ENCODE results near the gene ERBB4. TPM values are rescaled to one million over a fixed set of nuclear protein-coding genes. Genes with fewer than 3 reads are reported as not detected.

Gene ERBB4
- total RNA-seq, 2 experiments from 2014 or later = not detected

DNA sequence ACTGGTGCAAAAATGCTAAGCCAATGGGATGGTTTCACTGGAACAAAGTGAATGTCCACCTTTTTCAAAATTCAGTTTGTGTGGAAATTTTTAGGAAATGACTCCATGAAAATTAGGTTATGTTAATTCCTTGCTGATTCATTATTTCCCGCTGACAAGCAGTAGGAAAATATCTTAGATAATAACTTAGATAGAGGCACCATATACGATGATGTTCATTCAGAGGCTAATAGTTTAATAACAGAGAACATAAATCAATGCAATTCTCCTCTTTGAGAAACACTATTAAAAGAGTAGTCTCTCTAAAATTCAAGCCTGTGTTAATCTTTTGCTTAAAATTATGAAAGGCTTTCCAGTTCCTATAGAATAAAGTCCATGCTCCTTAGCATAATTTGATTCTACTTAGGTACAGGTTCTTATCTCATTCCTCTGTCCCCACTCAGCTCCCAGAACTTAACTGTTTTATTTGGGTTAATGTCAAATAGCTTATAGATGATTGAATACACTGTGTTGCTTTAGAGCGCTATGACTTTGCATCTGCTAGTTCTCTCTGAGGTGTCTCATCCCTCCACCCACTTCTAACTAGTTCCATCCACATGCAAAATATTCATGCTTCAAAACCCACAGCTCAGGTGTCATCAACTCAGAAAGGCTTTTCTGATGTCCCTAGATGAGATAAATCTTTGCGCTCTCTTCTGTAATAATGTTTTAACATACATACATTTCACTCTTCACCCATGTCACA lies 503.6 kb downstream of the ERBB4 start:
- POLR2A ChIA-PET = no interaction called here
- H3K9me3 Mint-ChIP-seq = peaks cover 3% of the 10 kb centered on the region
- no peak overlapping the region for H3K4me3 ChIP-seq (ENCODE audit: low read length)
- TF ChIP-seq CTCF (IDR thresholded peaks at IDR 0.05) = no peak
- H3K4me1 ChIP-seq (ENCODE audit: insufficient read depth, low read length) = no peaks in the 10 kb centered on the region
- no peak overlapping the region for H3K4me3 Mint-ChIP-seq
- H3K27ac ChIP-seq (ENCODE audit: low read depth in 1 of 2, low read length in 2 of 2) = no peak overlapping the region
- no peaks in the 10 kb centered on the region for H3K4me1 Mint-ChIP-seq (ENCODE audit: low read depth)
- H3K36me3 ChIP-seq (ENCODE audit: insufficient read depth, low read length) = no peaks in the 10 kb centered on the region
- DNase-seq (no peak), ATAC-seq (ENCODE audit: poor library complexity) (no peak)
- no peak overlapping the region for H3K27ac Mint-ChIP-seq
- H3K36me3 Mint-ChIP-seq (ENCODE audit: low read depth) = no peaks in the 10 kb centered on the region
- H3K27me3 Mint-ChIP-seq = no peaks in the 10 kb centered on the region
- intact Hi-C loops (cut with DNase I, micrococcal nuclease) = no loop called here
- H3K9me3 ChIP-seq (ENCODE audit: control insufficient read depth in 1 of 2, insufficient read depth in 1 of 2, low read length in 2 of 2) = peaks cover 0 to 4% of the 10 kb centered on the region in 2 experiments
- H3K27me3 ChIP-seq (ENCODE audit: control insufficient read depth in 1 of 2, insufficient read depth in 2 of 2, low read length in 2 of 2) = no peaks in the 10 kb centered on the region
- CTCF ChIA-PET = no interaction called here

DNA sequence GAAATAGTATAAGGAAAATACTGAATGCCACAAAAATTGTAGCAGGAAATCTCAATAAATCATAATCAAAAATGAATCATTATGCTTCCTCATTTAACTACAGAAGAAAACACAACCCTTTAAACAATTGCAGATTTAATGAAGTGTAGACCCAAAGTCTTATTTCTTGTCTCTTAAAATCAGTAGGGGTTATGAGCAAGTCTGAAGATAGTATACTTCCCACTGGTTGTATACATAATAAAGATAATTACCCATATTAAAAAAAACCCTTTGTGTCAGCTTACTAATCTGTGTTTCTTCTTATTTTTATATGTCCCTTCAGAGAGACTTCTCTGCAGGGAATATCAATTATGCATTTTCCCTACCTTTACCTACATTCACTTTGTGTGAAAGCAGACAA lies 504.7 kb downstream of the ERBB4 start:
- H3K27ac Mint-ChIP-seq = no peak overlapping the region
- POLR2A ChIA-PET = no interaction called here
- no peaks in the 10 kb centered on the region for H3K4me1 Mint-ChIP-seq (ENCODE audit: low read depth)
- Histone ChIP-seq H3K4me3 (ENCODE audit: low read length) (no peak overlapping the region), H3K4me1 (ENCODE audit: insufficient read depth, low read length) (no peaks in the 10 kb centered on the region), H3K9me3 (ENCODE audit: control insufficient read depth in 1 of 2, insufficient read depth in 1 of 2, low read length in 2 of 2) (peaks cover 0 to 4% of the 10 kb centered on the region in 2 experiments), H3K27me3 (ENCODE audit: control insufficient read depth in 1 of 2, insufficient read depth in 2 of 2, low read length in 2 of 2) (no peaks in the 10 kb centered on the region), H3K36me3 (ENCODE audit: insufficient read depth, low read length) (no peaks in the 10 kb centered on the region), H3K27ac (ENCODE audit: low read depth in 1 of 2, low read length in 2 of 2) (no peak overlapping the region)
- no peak overlapping the region for H3K4me3 Mint-ChIP-seq
- intact Hi-C loops (cut with DNase I, micrococcal nuclease) = no loop called here
- CTCF ChIA-PET = no interaction called here
- no peak for DNase-seq
- peaks cover 3% of the 10 kb centered on the region for H3K9me3 Mint-ChIP-seq
- no peaks in the 10 kb centered on the region for H3K36me3 Mint-ChIP-seq (ENCODE audit: low read depth)
- no peak for ATAC-seq (ENCODE audit: poor library complexity)
- no peak for TF ChIP-seq CTCF (IDR thresholded peaks at IDR 0.05)
- H3K27me3 Mint-ChIP-seq = no peaks in the 10 kb centered on the region

- TF ChIP-seq CTCF (IDR thresholded peaks at IDR 0.05) = no peak
- Mint-ChIP-seq H3K36me3 (ENCODE audit: low read depth) (no peaks in the 10 kb centered on the region), H3K4me1 (ENCODE audit: low read depth) (no peaks in the 10 kb centered on the region), H3K27me3 (no peaks in the 10 kb centered on the region), H3K27ac (no peak overlapping the region), H3K4me3 (no peak overlapping the region), H3K9me3 (peaks cover 3% of the 10 kb centered on the region)
- ATAC-seq (ENCODE audit: poor library complexity) (no peak), DNase-seq (no peak)
- no peak overlapping the region for H3K4me3 ChIP-seq (ENCODE audit: low read length)
- intact Hi-C loops (cut with DNase I, micrococcal nuclease) = no loop called here
- no peak overlapping the region for H3K27ac ChIP-seq (ENCODE audit: low read depth in 1 of 2, low read length in 2 of 2)
- ChIA-PET POLR2A (no interaction called here), CTCF (no interaction called here)
- H3K4me1 ChIP-seq (ENCODE audit: insufficient read depth, low read length) = no peaks in the 10 kb centered on the region
- peaks cover 0 to 4% of the 10 kb centered on the region in 2 experiments for H3K9me3 ChIP-seq (ENCODE audit: control insufficient read depth in 1 of 2, insufficient read depth in 1 of 2, low read length in 2 of 2)
- H3K27me3 ChIP-seq (ENCODE audit: control insufficient read depth in 1 of 2, insufficient read depth in 2 of 2, low read length in 2 of 2) = no peaks in the 10 kb centered on the region
- H3K36me3 ChIP-seq (ENCODE audit: insufficient read depth, low read length) = no peaks in the 10 kb centered on the region
Measured at GRCh38 chr2:212032536-212033219, 505.9 kb downstream of the ERBB4 start.

Measured in CD4-positive, alpha-beta T cell (primary cell).